GM18909 (cell line): ENCODE data around the gene LMNB1.
"Not testable (repeated sequence)": the region's sequence is repeated elsewhere in the genome, so short reads cannot be mapped to it uniquely, and the experiment has no call there.

ENCODE experiments used
- ATAC-seq: cut with Tn5 transposase; IDR thresholded peaks from one replicate; pipeline ENCODE4 v1.9.1; 2021; ENCODE audit warnings: mild to moderate bottlenecking; ENCODE audit not compliant: unreplicated experiment, poor library complexity

The LMNB1 gene

GRCh38 chr5:126852841-126853271 is 75.9 kb downstream of the LMNB1 start:
- ATAC-seq, result no peak

- not testable (repeated sequence) for ATAC-seq
Measured at GRCh38 chr5:126853541-126854307, 76.8 kb downstream of the LMNB1 start.

- no peak for ATAC-seq
Measured at GRCh38 chr5:126854526-126855110, 77.7 kb downstream of the LMNB1 start.

DNA sequence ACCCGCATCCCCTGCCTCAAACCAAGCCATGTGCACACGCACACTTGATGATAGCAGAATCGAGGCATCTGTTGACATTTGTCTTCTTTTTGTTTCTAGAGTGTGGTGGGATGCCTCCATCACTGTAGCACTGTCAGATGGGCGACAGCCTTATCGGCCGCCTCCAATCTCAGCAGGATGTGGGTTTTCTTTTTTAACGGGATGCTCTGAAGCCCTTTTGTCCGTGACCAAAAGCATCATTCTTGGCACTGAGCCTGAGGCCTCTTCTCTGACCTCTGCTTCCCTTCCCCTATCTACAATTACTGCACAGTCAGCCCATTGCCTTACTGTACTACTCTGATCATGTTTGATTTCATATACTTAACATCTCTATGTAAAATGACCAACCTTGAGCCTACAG is 78.3 kb downstream of the LMNB1 start:
- no peak for ATAC-seq

DNA sequence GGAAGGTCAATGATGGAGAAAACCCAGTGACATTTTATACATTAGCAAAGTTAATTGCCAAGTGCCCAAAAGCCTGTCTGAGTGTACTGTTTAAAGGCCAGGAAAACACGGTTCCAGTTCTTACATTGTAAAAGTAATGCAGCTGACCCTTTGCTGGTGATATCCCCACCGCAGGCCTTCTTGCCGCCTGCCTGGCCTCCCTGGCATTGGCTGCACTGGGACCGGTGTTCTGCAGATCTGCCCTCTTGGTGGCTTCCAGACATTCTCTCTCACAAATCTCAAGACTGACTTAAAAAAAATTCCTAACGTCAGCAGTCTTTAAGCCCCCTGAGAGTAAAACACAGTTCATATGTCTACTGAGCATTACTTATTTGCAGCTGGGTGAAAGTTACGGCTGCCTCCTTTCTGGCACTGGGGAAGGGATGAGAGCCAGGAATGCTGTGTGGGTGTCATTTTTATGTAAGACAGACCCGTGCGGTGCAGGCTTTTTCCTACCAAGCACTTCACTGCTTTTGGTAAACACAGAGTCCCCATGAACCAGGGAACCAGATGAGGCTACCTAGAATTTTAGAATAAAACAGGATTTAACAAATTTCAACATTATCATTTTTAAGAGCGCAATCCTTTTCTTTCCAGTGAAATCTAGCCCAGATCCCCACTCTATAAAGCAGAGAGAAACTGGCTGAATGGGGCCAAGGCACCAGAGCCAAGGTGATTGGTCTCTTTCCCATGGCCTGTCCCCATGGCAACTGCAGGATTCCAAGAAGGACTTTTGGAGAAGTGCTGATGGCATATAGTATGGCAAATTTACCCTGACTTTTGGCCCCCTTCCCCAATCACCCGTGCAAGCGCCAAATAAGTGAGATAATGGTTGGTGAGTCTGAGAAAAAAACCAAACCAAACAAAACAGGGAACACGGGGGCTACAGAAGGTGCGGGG is 80.8 kb downstream of the LMNB1 start:
- no peak for ATAC-seq

DNA sequence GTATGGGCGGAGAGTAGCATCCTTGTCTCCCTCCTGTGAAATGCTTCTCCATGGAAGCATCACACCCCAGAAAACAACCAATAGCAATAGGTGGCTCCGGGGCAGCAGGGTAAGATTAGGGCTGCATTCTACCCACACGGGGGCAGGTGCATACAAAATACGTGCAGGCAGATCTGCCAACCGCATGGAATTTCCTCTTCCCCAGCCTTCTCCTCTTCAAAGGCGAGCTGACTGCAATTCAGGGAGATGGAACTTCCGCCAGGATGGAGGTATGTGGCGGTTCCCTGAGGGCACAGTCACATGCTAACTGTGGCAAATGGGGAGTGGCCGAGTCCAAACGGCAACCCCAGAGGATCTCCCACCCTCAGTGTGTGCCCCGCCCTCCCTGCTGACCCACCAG is 81.5 kb downstream of the LMNB1 start:
- no peak for ATAC-seq

- ATAC-seq, result no peak
Measured at GRCh38 chr5:126863402-126863801, 86.5 kb downstream of the LMNB1 start.

DNA sequence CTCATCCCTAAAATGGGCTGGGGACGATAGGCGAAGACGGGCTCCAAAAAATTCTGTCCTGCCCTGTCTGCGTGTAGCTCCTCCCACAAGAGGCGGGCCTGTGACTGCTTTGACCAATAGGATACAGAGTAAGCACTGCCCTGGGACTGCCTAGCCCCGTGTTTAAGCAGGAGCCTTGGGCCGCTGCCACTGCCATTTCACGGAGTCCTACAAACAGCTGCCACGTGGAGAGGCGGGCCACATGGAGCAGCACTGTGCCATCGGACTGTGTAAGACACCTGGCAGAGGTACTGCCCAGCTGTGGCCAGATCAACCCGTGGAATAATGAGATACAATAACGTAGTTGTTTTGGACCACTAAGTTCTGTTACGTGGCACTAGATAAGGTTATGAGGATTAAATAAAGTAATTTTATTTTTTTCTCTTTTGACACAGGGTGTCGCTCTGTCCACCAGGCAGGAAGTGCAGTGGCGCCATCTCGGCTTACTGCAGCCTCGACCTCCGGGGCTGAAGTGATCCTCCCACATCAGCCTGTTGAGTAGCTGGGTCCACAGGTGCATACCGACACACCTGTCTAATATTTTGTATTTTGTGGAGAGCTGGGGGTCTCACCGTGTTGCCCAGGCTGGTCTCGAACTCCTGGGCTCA is 87.2 kb downstream of the LMNB1 start:
- no peak for ATAC-seq

DNA sequence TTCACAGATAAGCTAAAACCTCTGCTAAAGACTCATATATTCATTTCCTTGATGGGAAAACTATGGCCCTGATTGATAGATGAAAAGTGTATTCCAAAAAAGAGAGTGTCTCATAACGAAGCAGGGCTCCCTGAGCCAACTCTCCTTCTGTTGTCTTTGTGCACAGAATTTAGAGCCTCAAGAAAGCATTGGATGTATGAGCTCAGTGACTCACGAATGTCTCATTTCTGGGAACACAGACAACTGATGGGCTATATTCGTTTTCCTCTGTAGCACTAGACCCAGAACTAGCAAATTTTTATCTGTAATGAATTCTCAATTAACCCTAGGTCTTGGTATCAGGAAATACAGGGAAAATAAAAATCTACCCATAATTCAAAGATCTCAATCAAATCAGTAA is 88.4 kb downstream of the LMNB1 start:
- ATAC-seq, result no peak

GRCh38 chr5:126866851-126867636 is 90.1 kb downstream of the LMNB1 start:
- ATAC-seq, result no peak

DNA sequence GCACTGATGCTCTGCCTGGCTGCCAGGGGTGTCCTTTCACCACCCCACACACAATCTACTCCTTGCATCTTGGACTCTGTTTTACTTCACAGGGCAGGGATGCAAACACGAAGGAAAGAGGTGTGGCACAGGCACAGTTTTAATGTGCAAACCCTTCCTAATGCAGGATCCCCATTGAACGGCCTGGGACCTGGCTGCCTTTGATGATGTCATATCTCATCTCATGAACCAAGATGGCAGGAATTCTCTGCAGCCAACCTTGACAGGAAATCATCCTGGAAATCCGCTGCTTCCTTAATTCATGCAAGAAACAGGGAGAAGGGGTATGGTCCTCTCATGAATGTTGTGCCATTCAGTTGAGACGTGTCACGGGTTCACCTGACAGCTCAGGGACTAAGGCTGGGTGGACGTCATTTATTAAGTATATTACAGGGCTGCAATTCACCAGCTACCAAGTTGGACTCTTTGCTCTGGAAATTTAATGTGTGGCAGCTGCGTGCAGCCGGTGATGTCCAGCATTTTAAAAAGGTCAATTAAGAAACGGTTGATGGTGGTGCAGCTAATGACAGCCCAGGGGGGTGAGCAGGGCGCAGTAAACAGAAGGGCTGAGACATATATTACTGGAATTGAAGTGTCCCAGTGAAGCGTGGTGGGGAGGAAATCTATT is 91.5 kb downstream of the LMNB1 start:
- no peak for ATAC-seq

- ATAC-seq, result peak; percentile 82
Measured at GRCh38 chr5:126869005-126869451, 92.1 kb downstream of the LMNB1 start.

DNA sequence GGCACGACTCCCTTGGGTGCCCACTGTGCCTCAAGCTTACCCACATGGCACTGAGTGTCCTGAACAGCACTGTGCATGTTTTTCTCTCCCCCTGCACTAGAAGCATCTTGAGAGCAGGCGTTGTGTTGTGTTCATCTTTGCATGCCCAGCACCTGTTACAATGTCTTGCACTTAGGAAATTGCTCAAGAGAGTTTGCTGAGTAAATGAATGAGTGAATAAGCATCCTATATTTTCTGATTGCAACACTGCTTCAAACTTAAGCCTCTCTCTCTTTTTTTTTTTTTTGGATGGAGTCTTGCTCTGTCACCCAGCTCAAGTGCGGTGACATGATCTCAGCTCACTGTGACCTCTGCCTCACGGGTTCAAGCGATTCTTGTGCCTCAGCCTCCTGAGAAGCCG is 94.5 kb downstream of the LMNB1 start:
- ATAC-seq, result no peak

GRCh38 chr5:126872561-126873354 is 95.8 kb downstream of the LMNB1 start:
- ATAC-seq, result no peak

DNA sequence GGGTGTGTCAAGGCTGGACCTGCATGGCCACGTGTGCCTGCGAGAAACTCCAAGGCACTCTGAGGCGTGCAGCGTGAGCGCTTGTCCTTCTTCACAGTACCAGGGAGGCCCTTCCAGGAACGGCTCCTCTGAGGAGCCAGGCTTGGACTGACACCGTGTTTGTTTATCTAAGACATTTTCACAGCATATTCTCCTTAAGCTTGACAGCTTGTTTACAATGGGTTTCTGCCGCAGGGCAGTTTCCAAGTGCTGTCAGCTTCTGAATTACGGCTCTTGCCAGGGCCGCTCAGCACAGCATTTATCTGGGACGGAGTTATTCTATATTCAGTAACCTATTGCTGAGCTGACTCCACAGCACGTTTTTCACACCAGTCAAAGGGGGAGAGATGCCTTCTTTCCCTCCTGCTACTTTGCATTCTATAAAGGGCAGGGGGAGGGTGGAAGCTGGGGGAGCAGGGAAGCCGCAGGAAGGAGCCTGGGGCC is 98.4 kb downstream of the LMNB1 start:
- ATAC-seq, result no peak

DNA sequence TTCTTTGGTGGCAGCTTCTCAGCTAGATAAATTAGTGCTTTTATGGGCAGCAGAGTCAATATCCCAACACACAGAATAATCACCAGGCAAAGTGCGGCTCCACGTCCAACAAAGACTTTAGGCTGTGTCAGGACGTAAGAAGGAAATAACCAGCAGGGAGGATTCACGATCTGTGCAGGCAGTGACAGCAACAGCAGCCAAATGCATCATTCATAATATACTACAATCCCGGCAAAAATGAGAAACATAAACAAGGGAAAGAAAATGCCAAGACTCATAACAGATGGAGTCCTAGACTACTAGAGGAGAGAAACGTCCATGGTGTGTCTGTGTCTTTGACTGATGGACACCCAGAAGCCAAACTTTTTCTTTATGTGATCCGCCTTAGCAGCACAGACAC is 100.7 kb downstream of the LMNB1 start:
- no peak for ATAC-seq

DNA sequence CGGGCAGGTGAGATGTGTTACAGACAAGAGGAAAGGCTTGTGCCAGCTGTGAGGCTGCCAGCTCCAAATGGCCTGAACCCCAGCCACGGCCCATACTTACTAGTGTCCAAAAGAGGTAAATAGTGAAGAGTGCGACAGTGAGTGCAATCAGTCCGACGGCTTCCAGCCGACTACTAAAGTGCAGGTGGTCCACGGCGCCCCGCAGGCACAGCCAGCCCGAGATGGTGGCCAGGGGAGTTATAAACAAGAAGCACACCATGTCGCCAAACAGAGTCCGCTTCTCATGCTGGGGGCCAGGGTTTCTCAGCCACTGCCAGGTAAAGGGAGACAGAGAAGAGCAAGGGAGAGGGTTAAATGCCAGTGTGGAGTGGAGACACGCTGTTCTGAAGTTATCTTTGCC is 101.1 kb downstream of the LMNB1 start:
- no peak for ATAC-seq

DNA sequence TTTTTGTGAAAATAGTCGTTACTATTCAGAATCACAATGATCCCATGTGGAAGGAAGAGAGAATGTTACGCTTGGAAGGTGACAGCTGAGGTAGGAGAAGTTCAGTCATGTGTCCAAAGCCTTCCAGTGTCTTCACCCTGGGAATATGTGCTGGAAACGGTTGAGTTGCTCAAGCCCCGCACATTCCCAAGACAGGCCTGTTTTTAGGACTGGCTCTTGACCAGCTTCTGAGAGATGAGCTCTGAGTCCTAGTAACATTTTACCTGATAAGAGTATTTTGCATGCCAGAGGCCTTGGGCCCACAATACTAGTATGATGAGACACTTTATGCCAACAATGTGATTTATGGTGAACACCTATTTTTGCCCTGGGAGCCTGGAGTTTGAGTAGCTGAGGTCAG is 101.7 kb downstream of the LMNB1 start:
- ATAC-seq, result no peak
